ENCODE results near the gene CLCA2.

Gene CLCA2

GRCh38 chr1:86441581-86441980 lies 17.6 kb downstream of the CLCA2 start:
- TF ChIP-seq TOX (CRISPR knock-in tag; IDR thresholded peaks at IDR 0.05; ENCODE audit: borderline replicate concordance) = no peak
- no peak for TF ChIP-seq ESRRG (CRISPR knock-in tag; IDR thresholded peaks at IDR 0.05)
- no peak for TF ChIP-seq BACH2 (CRISPR knock-in tag; IDR thresholded peaks at IDR 0.05; ENCODE audit: borderline replicate concordance)
- no peak for TF ChIP-seq CSRNP3 (CRISPR knock-in tag; IDR thresholded peaks at IDR 0.05)
- TF ChIP-seq ZC3H10 (CRISPR knock-in tag; IDR thresholded peaks at IDR 0.05) = no peak
- TF ChIP-seq ZNF8 (CRISPR knock-in tag; IDR thresholded peaks at IDR 0.05) = no peak
- TF ChIP-seq RARB (CRISPR knock-in tag; IDR thresholded peaks at IDR 0.05) = no peak
- no peak for ATAC-seq

- TF ChIP-seq ESRRG (CRISPR knock-in tag; IDR thresholded peaks at IDR 0.05) (no peak), ZNF565 (CRISPR knock-in tag; conservative IDR thresholded peaks at IDR 0.05; ENCODE audit: low read depth) (no peak), TOX (CRISPR knock-in tag; IDR thresholded peaks at IDR 0.05; ENCODE audit: borderline replicate concordance) (no peak), SNAI2 (CRISPR knock-in tag; IDR thresholded peaks at IDR 0.05) (no peak), GLIS3 (CRISPR knock-in tag; IDR thresholded peaks at IDR 0.05) (no peak), ZNF70 (CRISPR knock-in tag; IDR thresholded peaks at IDR 0.05) (no peak), ZC3H10 (CRISPR knock-in tag; IDR thresholded peaks at IDR 0.05) (no peak), PATZ1 (CRISPR knock-in tag; IDR thresholded peaks at IDR 0.05; ENCODE audit: borderline replicate concordance) (no peak), TCF4 (CRISPR knock-in tag; IDR thresholded peaks at IDR 0.05; ENCODE audit: borderline replicate concordance) (no peak), POU6F1 (CRISPR knock-in tag; IDR thresholded peaks at IDR 0.05; ENCODE audit: borderline replicate concordance, low read depth) (no peak), RARB (CRISPR knock-in tag; IDR thresholded peaks at IDR 0.05) (no peak), ISL1 (CRISPR knock-in tag; IDR thresholded peaks at IDR 0.05) (no peak), ZNF8 (CRISPR knock-in tag; IDR thresholded peaks at IDR 0.05) (no peak)
- ATAC-seq = no peak
Measured at GRCh38 chr1:86441997-86442396, 18.0 kb downstream of the CLCA2 start.

GRCh38 chr1:86445919-86446318 lies 21.9 kb downstream of the CLCA2 start:
- no peak for ATAC-seq

GRCh38 chr1:86447198-86447790 lies 23.3 kb downstream of the CLCA2 start:
- ATAC-seq = no peak
- TF ChIP-seq ZNF8 (CRISPR knock-in tag; IDR thresholded peaks at IDR 0.05) (no peak), CSRNP3 (CRISPR knock-in tag; IDR thresholded peaks at IDR 0.05) (no peak), BACH2 (CRISPR knock-in tag; IDR thresholded peaks at IDR 0.05; ENCODE audit: borderline replicate concordance) (no peak), PPARA (CRISPR knock-in tag; IDR thresholded peaks at IDR 0.05; ENCODE audit: borderline replicate concordance) (no peak), RARB (CRISPR knock-in tag; IDR thresholded peaks at IDR 0.05) (no peak), ZFP3 (CRISPR knock-in tag; IDR thresholded peaks at IDR 0.05) (no peak), PATZ1 (CRISPR knock-in tag; IDR thresholded peaks at IDR 0.05; ENCODE audit: borderline replicate concordance) (no peak), ARNTL (CRISPR knock-in tag; IDR thresholded peaks at IDR 0.05; ENCODE audit: borderline replicate concordance, low read depth) (no peak), ESRRG (CRISPR knock-in tag; IDR thresholded peaks at IDR 0.05) (no peak), ISL1 (CRISPR knock-in tag; IDR thresholded peaks at IDR 0.05) (no peak), ZNF70 (CRISPR knock-in tag; IDR thresholded peaks at IDR 0.05) (no peak), TOX (CRISPR knock-in tag; IDR thresholded peaks at IDR 0.05; ENCODE audit: borderline replicate concordance) (no peak), SNAI2 (CRISPR knock-in tag; IDR thresholded peaks at IDR 0.05) (no peak)

More at GRCh38 chr1:86445919-86446318, 21.9 kb downstream of the CLCA2 start:
- no peak for TF ChIP-seq PPARA (CRISPR knock-in tag; IDR thresholded peaks at IDR 0.05; ENCODE audit: borderline replicate concordance)
- TF ChIP-seq ZFP30 (CRISPR knock-in tag; IDR thresholded peaks at IDR 0.05) = no peak
- TF ChIP-seq ESRRG (CRISPR knock-in tag; IDR thresholded peaks at IDR 0.05) = no peak
- TF ChIP-seq TCF4 (CRISPR knock-in tag; IDR thresholded peaks at IDR 0.05; ENCODE audit: borderline replicate concordance) = no peak

Measured in SK-N-SH treated with all-trans-retinoic acid at 6 μM for 48 hours (cell line).